ENCODE measurements around the gene JCAD. TPM values are rescaled to one million over a fixed set of nuclear protein-coding genes. Genes with fewer than 3 reads are reported as not detected.

JCAD gene, protein sequence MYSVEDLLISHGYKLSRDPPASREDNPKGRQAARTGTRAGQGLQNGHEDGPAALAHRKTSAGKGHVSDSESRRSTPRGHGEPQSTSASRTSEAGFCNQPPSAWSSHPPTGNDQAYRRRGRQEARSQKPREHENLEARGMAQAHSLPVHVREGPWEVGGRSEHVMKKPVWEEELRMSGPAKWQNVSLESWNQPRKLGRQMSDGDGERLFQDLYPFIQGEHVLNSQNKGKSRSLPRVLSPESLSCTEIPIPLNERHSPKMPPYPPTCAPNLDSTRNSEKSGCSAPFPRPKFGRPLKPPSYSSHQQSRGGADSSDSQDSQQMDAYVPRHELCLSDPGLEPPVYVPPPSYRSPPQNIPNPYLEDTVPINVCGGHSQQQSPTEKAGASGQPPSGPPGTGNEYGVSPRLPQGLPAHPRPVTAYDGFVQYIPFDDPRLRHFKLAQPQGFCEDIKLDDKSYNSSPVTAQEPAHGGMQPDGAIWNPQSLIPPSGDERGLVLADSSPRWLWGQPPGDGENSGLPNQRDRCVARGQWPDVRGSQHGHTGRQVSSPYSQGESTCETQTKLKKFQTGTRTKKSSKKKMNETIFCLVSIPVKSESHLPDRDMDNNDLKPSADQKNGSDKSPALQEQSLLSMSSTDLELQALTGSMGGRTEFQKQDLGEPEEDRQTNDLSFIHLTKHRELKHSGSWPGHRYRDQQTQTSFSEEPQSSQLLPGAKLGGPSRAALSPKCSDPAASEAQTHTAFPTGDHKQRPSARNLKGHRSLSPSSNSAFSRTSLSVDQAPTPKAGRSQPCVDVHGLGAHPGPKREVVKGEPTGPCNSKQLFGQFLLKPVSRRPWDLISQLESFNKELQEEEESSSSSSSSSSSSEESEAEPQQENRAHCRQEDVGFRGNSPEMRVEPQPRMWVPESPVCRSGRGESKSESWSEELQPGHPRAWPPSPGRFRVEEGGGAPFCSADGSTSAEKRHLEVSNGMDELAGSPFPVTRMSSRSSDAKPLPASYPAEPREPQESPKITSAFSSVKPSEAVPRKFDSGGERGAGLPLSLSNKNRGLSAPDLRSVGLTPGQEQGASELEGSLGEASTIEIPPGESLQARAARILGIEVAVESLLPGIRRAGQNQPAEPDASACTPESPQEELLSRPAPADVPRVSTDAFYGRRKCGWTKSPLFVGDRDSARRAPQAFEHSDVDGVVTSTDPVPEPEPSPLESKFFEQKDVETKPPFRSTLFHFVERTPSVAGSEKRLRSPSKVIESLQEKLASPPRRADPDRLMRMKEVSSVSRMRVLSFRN (N-terminal part only)
- total RNA-seq = 10 to 100 TPM; 40.8 to 52.2 TPM
- 8.5 TPM for polyA plus RNA-seq (2013, experiment 1 of 2)
- 8.9 TPM for polyA plus RNA-seq (2013, experiment 2 of 2)
- long read RNA-seq, experiment 1, partial matches to known transcripts = 5 of 14 reads
- long read RNA-seq, experiment 1, other reads (novel, unspliced or antisense) = 9 of 14 reads
- long read RNA-seq, experiment 2, full-length matches to known transcripts = 49 of 98 reads
- long read RNA-seq, experiment 2, partial matches to known transcripts = 26 of 98 reads
- long read RNA-seq, experiment 2, other reads (novel, unspliced or antisense) = 23 of 98 reads
- long read RNA-seq, experiment 3, full-length matches to known transcripts = 30 of 50 reads
- long read RNA-seq, experiment 3, partial matches to known transcripts = 8 of 50 reads
- long read RNA-seq, experiment 3, other reads (novel, unspliced or antisense) = 12 of 50 reads
- long read RNA-seq, experiment 4, partial matches to known transcripts = 1 of 4 reads
- long read RNA-seq, experiment 4, other reads (novel, unspliced or antisense) = 3 of 4 reads

DNA sequence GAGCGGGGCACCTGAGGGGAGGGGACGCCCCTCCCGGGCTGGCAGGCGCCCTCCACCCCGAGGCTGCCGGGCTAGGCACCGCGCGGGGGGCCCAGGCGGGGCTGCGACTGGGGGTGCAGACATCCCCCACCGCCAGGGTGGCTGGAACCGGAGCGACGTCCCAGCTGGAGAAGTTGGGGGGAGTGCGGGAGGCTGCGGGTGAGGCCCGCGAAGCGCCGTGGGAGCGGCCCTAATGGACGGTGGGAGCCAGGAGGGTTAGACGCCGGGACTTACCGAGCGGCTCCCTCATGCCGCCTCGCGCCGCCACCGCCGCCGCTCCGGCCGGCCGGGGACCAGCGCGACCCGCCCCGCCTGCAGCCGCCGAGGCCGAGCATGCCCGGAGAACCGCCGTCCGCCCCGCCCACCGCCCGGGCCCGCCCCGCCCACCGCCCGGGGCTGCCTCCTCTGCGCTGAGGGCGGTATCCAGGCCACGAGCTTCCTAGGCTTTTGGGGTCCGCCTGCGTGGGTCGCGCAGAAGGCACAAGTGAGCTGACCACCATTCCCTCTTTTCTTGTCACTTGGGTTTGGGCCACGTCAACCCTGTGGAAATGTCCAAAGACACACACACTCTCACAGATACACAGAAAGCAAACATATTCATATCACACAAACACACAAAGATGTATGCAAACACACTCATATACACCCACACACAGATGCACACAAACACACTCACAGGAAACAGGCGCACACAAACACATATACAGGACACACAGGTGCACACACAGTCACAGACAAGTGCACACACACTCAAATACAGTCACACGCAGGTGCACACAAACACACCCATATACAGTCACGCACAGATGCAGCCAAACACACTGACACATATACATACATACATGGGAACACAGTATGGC is at the start of gene JCAD:
Gene JCAD, minus strand, starts transcription at position 378 of the 899 bp plus-strand sequence. CDS start 11,774 bp downstream, outside the sequence.
- peak within 1 kb of the TSS; percentile 87 for H3K27ac Mint-ChIP-seq
- Histone ChIP-seq H3K4me1 (ENCODE audit: control insufficient read depth, insufficient read depth, low read length) (peaks cover 6% of the 10 kb centered on the region), H3K36me3 (ENCODE audit: control insufficient read depth, insufficient read depth, low read length) (no peaks in the 10 kb centered on the region), H3K4me3 (ENCODE audit: low read length) (peak within 1 kb of the TSS; percentile 84), H3K9me3 (ENCODE audit: control insufficient read depth, low read length) (no peaks in the 10 kb centered on the region), H3K9ac (ENCODE audit: extremely low read depth, low read length, poor library complexity, severe bottlenecking) (peak within 1 kb of the TSS; percentile 62), H3K27ac (ENCODE audit: low read depth, low read length) (no peak within 1 kb of the TSS), H3K27me3 (ENCODE audit: control insufficient read depth, insufficient read depth, low read length, poor library complexity, severe bottlenecking) (no peaks in the 10 kb centered on the region)
- H3K27me3 Mint-ChIP-seq (ENCODE audit: insufficient read depth) = peaks cover 51% of the 10 kb centered on the region
- no peaks in the 10 kb centered on the region for H3K9me3 Mint-ChIP-seq
- peaks cover 2% of the 10 kb centered on the region for H3K36me3 Mint-ChIP-seq (ENCODE audit: low read depth)
- peak within 1 kb of the TSS; percentile 83 for H3K4me3 Mint-ChIP-seq
- DNase-seq = peak; percentile 93
- peaks cover 56% of the 10 kb centered on the region for H3K4me1 Mint-ChIP-seq
- WGBS, 2 experiments (ENCODE audit: insufficient coverage in 1 of 2, insufficient read length in 1 of 2) = 5 to 10% methylated on average over 6 to 66 of the region's 66 CpGs
- TF ChIP-seq CTCF (conservative IDR thresholded peaks at IDR 0.05) = no peak

GRCh38 chr10:30106987-30107386 is 47.6 kb upstream of the JCAD start:
- no peaks in the 10 kb centered on the region for H3K36me3 Mint-ChIP-seq (ENCODE audit: low read depth)
- H3K4me1 Mint-ChIP-seq = no peaks in the 10 kb centered on the region
- Histone ChIP-seq H3K27me3 (ENCODE audit: control insufficient read depth, insufficient read depth, low read length, poor library complexity, severe bottlenecking) (no peaks in the 10 kb centered on the region), H3K4me1 (ENCODE audit: control insufficient read depth, insufficient read depth, low read length) (no peaks in the 10 kb centered on the region), H3K9ac (ENCODE audit: extremely low read depth, low read length, poor library complexity, severe bottlenecking) (no peak overlapping the region), H3K36me3 (ENCODE audit: control insufficient read depth, insufficient read depth, low read length) (no peaks in the 10 kb centered on the region), H3K4me3 (ENCODE audit: low read length) (no peak overlapping the region), H3K9me3 (ENCODE audit: control insufficient read depth, low read length) (no peaks in the 10 kb centered on the region), H3K27ac (ENCODE audit: low read depth, low read length) (no peak overlapping the region)
- H3K27me3 Mint-ChIP-seq (ENCODE audit: insufficient read depth) = peaks cover 8% of the 10 kb centered on the region
- H3K27ac Mint-ChIP-seq = no peak overlapping the region
- H3K9me3 Mint-ChIP-seq = no peaks in the 10 kb centered on the region
- no peak for TF ChIP-seq CTCF (conservative IDR thresholded peaks at IDR 0.05)
- H3K4me3 Mint-ChIP-seq = no peak overlapping the region
- WGBS, 2 experiments (ENCODE audit: insufficient coverage in 1 of 2, insufficient read length in 1 of 2) = 89 to 93% methylated on average over 5 of the region's 5 CpGs
- no peak for DNase-seq
